GM10847 (cell line): ENCODE results near the gene HSPA5.

Experiments
- POLR2A ChIP-seq: IDR thresholded peaks from 2 replicates; pipeline ENCODE4 v1.6.1; 2011; ENCODE audit not compliant: insufficient read length; ENCODE audit errors: extremely low read depth

Gene HSPA5

DNA sequence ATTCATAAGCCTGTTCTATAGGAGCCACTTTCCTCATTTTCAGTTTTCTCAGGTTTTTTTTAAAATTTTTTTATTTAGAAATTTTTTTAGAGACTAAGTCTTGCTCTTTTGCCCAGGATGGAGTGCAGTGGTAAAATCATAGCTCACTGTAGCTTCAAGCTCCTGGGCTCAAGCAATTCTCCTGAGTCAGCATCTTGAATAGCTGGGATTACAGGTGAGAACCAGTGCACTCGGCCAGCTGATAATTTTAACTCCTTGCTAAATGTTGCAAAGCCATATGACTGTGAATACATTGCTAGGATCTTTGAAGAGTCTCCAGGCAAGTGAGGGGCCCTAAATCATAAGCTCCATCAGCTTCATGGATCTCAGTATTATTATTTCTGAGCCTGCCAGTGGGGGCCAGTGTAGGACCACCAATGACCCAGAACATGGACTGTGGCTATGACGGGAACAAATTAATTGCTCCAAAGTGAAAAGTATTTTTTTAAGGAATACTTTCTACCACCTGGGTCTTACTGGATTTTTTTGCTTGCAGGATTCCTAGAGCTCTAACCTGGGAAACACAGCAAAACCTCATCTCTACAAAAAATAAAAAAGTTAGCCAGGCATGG is 14.7 kb upstream of the HSPA5 start:
- no peak for TF ChIP-seq POLR2A

GRCh38 chr9:125254231-125254630 is 13.1 kb upstream of the HSPA5 start:
- TF ChIP-seq POLR2A = no peak

- no peak for TF ChIP-seq POLR2A
These were observed 5.1 kb upstream of the HSPA5 start for GRCh38 chr9:125246261-125246667.

GRCh38 chr9:125243792-125244260 is 2.7 kb upstream of the HSPA5 start:
- no peak for TF ChIP-seq POLR2A

DNA sequence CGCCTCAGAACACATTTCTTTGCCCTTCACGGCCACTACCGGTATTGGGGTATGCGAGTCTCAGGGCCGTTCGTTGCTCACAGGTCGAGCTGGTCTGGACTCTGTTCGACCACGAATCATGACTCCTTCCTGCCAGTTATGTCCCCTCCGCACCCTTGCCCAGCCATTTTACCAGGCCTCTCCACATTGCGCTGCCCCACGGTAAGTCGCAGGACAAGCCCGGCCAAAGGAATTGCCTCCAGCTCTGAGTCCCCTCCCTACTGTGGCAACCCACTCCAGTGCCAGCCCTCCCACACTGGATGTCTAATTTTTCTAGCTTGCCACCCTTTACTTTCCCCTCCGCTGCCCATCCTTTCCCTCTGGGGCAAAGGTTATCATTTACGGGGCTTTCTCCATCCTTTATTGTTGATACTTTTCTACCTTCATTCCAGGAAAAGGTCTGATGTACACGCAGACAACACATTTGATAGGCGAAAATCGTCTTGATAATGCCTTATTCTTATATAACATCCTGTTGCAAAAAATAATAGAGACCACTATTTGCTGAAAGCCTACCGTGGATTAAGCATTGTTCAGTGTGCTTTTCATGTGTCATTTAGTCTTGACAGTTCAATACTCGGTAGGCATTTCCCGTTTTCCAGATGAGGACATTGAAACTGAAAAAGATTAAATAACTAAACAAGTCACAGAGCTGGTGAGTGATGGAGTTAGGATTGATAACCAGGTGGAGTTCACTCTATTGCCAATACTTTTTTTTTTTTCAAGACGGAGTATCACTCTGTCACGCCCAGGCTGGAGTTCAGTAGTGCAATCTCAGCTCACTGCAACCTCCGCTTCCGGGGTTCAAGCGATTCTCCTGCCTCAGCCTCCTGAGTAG is 958 bp upstream of the HSPA5 start:
- no peak for TF ChIP-seq POLR2A

- TF ChIP-seq POLR2A = no peak
These were observed 519 bp downstream of the HSPA5 start for GRCh38 chr9:125240649-125240999.

GRCh38 chr9:125239631-125240597 is 1.2 kb downstream of the HSPA5 start:
- no peak for TF ChIP-seq POLR2A

GRCh38 chr9:125238915-125239446 is 2.2 kb downstream of the HSPA5 start:
- no peak for TF ChIP-seq POLR2A

DNA sequence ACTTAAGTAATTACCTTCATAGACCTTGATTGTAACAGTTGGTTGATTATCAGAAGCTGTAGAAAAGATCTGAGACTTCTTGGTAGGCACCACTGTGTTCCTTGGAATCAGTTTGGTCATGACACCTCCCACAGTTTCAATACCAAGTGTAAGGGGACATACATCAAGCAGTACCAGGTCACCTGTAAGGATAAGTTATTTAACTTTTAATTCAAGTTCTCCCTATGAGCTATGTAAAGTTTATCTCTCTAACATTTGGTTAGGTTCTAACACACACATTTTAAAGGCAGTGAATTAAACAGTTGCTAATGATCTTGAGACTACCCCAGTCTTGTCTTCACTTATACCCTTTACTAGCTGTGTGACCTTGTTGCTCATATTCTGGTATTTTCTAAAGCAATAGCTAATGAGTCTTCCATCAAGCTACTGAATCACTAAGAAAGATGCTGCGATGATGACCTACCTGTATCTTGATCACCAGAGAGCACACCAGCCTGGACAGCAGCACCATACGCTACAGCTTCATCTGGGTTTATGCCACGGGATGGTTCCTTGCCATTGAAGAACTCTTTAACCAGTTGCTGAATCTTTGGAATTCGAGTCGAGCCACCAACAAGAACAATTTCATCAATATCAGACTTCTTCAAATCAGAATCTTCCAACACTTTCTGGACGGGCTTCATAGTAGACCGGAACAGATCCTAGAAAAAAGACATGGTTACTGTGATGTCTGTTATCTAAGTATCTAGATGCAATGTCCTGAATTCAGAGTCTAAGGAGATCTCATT is 2.8 kb downstream of the HSPA5 start:
- no peak for TF ChIP-seq POLR2A

DNA sequence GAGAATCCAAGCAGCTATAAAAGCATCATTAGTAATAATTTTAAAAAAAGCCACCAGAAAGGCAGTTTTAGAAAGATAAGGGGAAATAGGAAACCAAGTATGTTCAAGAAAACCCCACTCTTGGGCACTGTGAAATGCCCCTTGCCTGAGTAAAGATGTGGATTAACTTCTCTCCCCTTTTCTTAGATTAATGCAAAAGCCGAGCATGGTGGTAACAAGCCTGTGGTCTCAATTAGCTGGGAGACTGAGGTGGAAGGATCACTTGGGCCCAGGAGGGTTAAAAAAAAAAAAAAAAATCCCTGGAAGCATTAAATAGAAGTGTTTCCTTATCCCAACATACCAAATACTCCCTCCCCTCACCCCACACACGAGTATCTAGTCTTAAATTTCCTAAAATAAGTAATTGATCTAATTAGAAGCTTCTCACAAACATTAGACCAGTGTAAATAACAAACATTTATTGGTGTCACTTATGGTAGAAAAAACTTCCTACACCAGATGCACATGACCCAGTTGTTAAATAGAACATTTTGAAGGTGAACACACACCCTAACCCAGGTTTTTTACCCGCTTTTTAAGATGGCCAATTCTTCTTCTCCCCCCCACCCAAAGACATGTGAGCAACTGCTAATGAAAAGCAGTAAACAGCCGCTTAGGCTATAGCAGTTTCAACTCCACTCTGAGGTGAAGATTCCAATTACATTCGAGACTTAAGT is 5.2 kb downstream of the HSPA5 start:
- TF ChIP-seq POLR2A = no peak

- no peak for TF ChIP-seq POLR2A
These were observed 7.5 kb downstream of the HSPA5 start for GRCh38 chr9:125233678-125234077.

DNA sequence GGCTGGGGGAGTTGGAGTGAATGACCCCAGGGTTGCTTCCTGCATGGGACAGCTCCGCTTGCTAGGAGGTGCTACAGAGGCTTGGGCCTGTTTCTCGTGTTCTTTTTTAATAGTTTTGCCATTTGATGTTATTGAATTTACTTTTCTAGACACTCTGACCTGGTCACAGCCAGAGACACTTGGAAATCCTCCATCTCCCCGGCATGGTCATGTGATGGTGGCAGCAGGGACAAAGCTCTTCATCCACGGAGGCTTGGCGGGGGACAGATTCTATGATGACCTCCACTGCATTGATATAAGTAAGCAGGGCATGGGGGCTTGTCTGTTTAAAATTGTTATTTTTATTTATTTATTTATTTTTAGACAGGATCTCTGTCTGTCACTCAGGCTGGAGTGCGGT is 13.4 kb downstream of the HSPA5 start:
- no peak for TF ChIP-seq POLR2A

GRCh38 chr9:125218621-125219020 is 22.5 kb downstream of the HSPA5 start:
- TF ChIP-seq POLR2A = no peak

GRCh38 chr9:125214186-125214585 is 27.0 kb downstream of the HSPA5 start:
- TF ChIP-seq POLR2A = no peak
